ENCODE results near the gene SYN1. TPM values are rescaled to one million over a fixed set of nuclear protein-coding genes. Genes with fewer than 3 reads are reported as not detected.
A peak's percentile ranks its signal among the peaks of the same experiment; 100 is the strongest.

SYN1 gene
- polyA plus RNA-seq, 1 of the 3 experiments (the other 2 are of a cell fraction), result 0.08 TPM

DNA sequence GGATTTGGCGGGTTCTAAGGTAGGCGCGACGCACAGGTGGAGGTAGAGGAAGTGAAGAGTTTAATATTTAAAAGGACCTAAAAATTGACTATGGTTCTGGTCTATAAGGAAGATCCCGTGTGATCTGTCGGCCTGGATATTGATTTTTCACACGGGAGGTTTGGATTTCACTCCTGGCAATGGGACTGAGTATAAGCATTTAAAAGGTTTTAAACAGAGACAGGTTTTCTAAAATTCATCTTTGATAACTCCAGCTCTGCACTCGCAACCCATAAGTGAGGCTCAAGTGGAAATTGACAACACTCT lies 39.7 kb upstream of the SYN1 start:
- DNase-seq, result no peak
- Histone ChIP-seq H3K4me3 (ENCODE audit: low read depth in 2 of 2, low read length in 1 of 2) (peak overlapping the region; percentile 48 to 61), H3F3A (replicated peaks; ENCODE audit: insufficient read depth) (peaks cover 9% of the 10 kb centered on the region), H3K36me3 (replicated peaks in 1 of 2; ENCODE audit: control insufficient read depth in 1 of 2, insufficient read depth in 2 of 2, low read length in 1 of 2) (peaks cover 0 to 7% of the 10 kb centered on the region in 2 experiments), H3K4me2 (peak overlapping the region; percentile 62), H3K4me1 (ENCODE audit: control insufficient read depth in 1 of 2, insufficient read depth in 2 of 2, low read depth in 1 of 2, low read length in 1 of 2) (0 out of 4 replicates have a peak, but pooled peaks cover 0 to 5% of the 10 kb centered on the region in 2 experiments), H3K9me2 (no peaks in the 10 kb centered on the region), H3K27ac (ENCODE audit: low read depth in 2 of 2, low read length in 1 of 2) (peak overlapping the region; percentile 41 to 96), H2AFZ (ENCODE audit: low read depth) (peak overlapping the region; percentile 69), H4K20me1 (ENCODE audit: insufficient read depth) (no peaks in the 10 kb centered on the region), H3K79me2 (ENCODE audit: insufficient read depth) (peaks cover 7% of the 10 kb centered on the region; the same call in 1 of the 2 replicates), H3K9ac (peak overlapping the region; percentile 87), H3K27me3 (ENCODE audit: insufficient read depth) (no peaks in the 10 kb centered on the region; the same call in 1 of the 2 replicates), H3K9me3 (no peaks in the 10 kb centered on the region)
- WGBS (ENCODE audit: low lambda C conversion rate), result 14% methylated on average over 8 of the region's 8 CpGs
- TF ChIP-seq YY1 (IDR thresholded peaks at IDR 0.05; ENCODE audit: low read depth), result no peak
- no peak for TF ChIP-seq ELF1 (IDR thresholded peaks at IDR 0.05)
- no peak for TF ChIP-seq RXRA (IDR thresholded peaks at IDR 0.05; ENCODE audit: borderline replicate concordance, low read depth)
- TF ChIP-seq NFIC (IDR thresholded peaks at IDR 0.05; ENCODE audit: borderline replicate concordance), result no peak
- TF ChIP-seq EP300 (IDR thresholded peaks at IDR 0.05; ENCODE audit: borderline replicate concordance in 1 of 2, low read depth in 1 of 2, low read length in 1 of 2), result no peak
- TF ChIP-seq JUND (IDR thresholded peaks at IDR 0.05), result no peak
- TF ChIP-seq PBX3 (IDR thresholded peaks at IDR 0.05), result no peak
- no peak for TF ChIP-seq IRF3 (IDR thresholded peaks at IDR 0.05; ENCODE audit: low read depth, low read length)
- no peak for TF ChIP-seq GATA2 (CRISPR knock-in tag; IDR thresholded peaks at IDR 0.05)
- no peak for TF ChIP-seq RCOR1 (IDR thresholded peaks at IDR 0.05; ENCODE audit: low read length)
- no peak for TF ChIP-seq TCF12 (IDR thresholded peaks at IDR 0.05)
- TF ChIP-seq MEF2A (IDR thresholded peaks at IDR 0.05; ENCODE audit: borderline replicate concordance, low read depth), result no peak
- TF ChIP-seq FOXJ3 (CRISPR knock-in tag; IDR thresholded peaks at IDR 0.05), result no peak
- CTCF ChIA-PET, result no interaction called here
- POLR2A ChIA-PET, result no interaction called here

DNA sequence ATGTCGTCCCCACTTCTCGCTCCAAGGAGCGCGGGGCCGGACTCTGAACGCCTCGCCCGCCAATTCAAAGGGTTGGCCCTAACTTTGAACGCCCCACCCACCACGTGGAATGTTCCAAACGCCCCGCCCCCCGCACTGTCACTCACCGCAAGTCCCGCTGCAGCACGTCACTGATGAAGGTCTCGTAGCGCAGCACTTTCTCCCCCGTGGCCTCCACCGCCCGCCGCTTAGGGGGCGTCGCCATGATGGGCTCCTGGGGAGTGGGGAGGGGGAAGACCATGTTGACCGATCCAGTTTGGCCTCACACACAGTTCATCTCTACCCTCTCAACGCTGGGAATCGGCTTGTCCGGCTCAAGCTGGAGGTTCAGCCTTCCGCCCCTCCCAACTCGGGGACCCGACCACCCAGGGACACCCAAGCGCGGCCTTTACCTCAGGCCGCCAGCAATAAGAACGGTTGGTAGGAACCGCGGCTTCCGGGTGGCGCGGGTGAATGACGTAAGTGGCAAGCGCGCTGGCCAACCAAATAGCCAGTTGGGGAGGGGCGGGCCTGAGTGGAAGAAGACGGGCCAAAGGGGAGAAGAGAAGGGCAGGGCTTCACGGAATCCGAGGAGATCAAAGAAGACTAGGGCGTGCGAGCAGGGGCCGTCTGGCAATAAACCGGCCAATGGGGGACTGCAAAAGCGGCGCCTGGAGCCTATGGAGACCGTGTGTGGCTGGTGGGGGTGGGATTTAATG lies 39.2 kb upstream of the SYN1 start, which contains the start of gene UXT:
UXT (minus strand) TSS at position 497 of the 737 bp plus-strand sequence; CDS start at position 244, 253 bp downstream.
- ChIA-PET CTCF (no interaction called here), POLR2A (no interaction called here)
- 20% methylated on average over 51 of the region's 54 CpGs for WGBS (ENCODE audit: low lambda C conversion rate)
- Histone ChIP-seq H2AFZ (ENCODE audit: low read depth) (peak within 1 kb of the TSS; percentile 69), H3K4me3 (ENCODE audit: low read depth in 2 of 2, low read length in 1 of 2) (peak within 1 kb of the TSS; percentile 48 to 61), H3K79me2 (ENCODE audit: insufficient read depth) (peaks cover 7% of the 10 kb centered on the region; the same call in 1 of the 2 replicates), H3K27me3 (ENCODE audit: insufficient read depth) (no peaks in the 10 kb centered on the region; the same call in 1 of the 2 replicates), H3K4me2 (peak within 1 kb of the TSS; percentile 62), H3K9ac (peak within 1 kb of the TSS; percentile 87), H4K20me1 (ENCODE audit: insufficient read depth) (no peaks in the 10 kb centered on the region), H3F3A (replicated peaks; ENCODE audit: insufficient read depth) (peaks cover 9% of the 10 kb centered on the region), H3K36me3 (replicated peaks in 1 of 2; ENCODE audit: control insufficient read depth in 1 of 2, insufficient read depth in 2 of 2, low read length in 1 of 2) (peaks cover 1 to 7% of the 10 kb centered on the region in 2 experiments), H3K27ac (ENCODE audit: low read depth in 2 of 2, low read length in 1 of 2) (peak within 1 kb of the TSS; percentile 80 to 96), H3K9me3 (no peaks in the 10 kb centered on the region), H3K4me1 (ENCODE audit: control insufficient read depth in 1 of 2, insufficient read depth in 2 of 2, low read depth in 1 of 2, low read length in 1 of 2) (0 out of 4 replicates have a peak, but pooled peaks cover 0 to 5% of the 10 kb centered on the region in 2 experiments), H3K9me2 (no peaks in the 10 kb centered on the region)
- peak; percentile 83 for DNase-seq
- TF ChIP-seq MXI1 (IDR thresholded peaks at IDR 0.05; ENCODE audit: low read depth, low read length), result peak; percentile 88
- TF ChIP-seq, protein P1, sequence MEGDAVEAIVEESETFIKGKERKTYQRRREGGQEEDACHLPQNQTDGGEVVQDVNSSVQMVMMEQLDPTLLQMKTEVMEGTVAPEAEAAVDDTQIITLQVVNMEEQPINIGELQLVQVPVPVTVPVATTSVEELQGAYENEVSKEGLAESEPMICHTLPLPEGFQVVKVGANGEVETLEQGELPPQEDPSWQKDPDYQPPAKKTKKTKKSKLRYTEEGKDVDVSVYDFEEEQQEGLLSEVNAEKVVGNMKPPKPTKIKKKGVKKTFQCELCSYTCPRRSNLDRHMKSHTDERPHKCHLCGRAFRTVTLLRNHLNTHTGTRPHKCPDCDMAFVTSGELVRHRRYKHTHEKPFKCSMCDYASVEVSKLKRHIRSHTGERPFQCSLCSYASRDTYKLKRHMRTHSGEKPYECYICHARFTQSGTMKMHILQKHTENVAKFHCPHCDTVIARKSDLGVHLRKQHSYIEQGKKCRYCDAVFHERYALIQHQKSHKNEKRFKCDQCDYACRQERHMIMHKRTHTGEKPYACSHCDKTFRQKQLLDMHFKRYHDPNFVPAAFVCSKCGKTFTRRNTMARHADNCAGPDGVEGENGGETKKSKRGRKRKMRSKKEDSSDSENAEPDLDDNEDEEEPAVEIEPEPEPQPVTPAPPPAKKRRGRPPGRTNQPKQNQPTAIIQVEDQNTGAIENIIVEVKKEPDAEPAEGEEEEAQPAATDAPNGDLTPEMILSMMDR (IDR thresholded peaks at IDR 0.05), result no peak
- peak; percentile 87 for TF ChIP-seq PBX3 (IDR thresholded peaks at IDR 0.05)
- TF ChIP-seq, protein P2, sequence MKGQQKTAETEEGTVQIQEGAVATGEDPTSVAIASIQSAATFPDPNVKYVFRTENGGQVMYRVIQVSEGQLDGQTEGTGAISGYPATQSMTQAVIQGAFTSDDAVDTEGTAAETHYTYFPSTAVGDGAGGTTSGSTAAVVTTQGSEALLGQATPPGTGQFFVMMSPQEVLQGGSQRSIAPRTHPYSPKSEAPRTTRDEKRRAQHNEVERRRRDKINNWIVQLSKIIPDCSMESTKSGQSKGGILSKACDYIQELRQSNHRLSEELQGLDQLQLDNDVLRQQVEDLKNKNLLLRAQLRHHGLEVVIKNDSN (IDR thresholded peaks at IDR 0.05; ENCODE audit: borderline replicate concordance, low read depth), result no peak
- no peak for TF ChIP-seq RFX5 (IDR thresholded peaks at IDR 0.05; ENCODE audit: low read length)
- TF ChIP-seq, protein P3, sequence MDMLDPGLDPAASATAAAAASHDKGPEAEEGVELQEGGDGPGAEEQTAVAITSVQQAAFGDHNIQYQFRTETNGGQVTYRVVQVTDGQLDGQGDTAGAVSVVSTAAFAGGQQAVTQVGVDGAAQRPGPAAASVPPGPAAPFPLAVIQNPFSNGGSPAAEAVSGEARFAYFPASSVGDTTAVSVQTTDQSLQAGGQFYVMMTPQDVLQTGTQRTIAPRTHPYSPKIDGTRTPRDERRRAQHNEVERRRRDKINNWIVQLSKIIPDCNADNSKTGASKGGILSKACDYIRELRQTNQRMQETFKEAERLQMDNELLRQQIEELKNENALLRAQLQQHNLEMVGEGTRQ (IDR thresholded peaks at IDR 0.05; ENCODE audit: borderline replicate concordance, low read depth, low read length), result no peak
- TF ChIP-seq NRF1 (IDR thresholded peaks at IDR 0.05; ENCODE audit: low read depth, low read length), result no peak
- TF ChIP-seq RXRA (IDR thresholded peaks at IDR 0.05; ENCODE audit: borderline replicate concordance, low read depth), result no peak
- no peak for TF ChIP-seq EZH2phosphoT487 (IDR thresholded peaks at IDR 0.05; ENCODE audit: borderline replicate concordance, low read depth)
- peak; percentile 97 for TF ChIP-seq ELF1 (IDR thresholded peaks at IDR 0.05)
- TF ChIP-seq GABPA (IDR thresholded peaks at IDR 0.05; ENCODE audit: low read depth), result peak; percentile 50; the same call in 1 of the 2 replicates
- TF ChIP-seq NFIC (IDR thresholded peaks at IDR 0.05; ENCODE audit: borderline replicate concordance), result no peak
